Neural progenitor cell (in vitro differentiated cells): ENCODE measurements around the gene SPECC1L. TPM values are rescaled to one million over a fixed set of nuclear protein-coding genes. Genes with fewer than 3 reads are reported as not detected.
A peak's percentile ranks its signal among the peaks of the same experiment; 100 is the strongest.

Source experiments
- DNase-seq: peaks from one replicate; pipeline ENCODE4 v3.0.0-alpha.2; 2016; ENCODE audit warnings: low spot score
- H2AFZ ChIP-seq: fragments of 200-600 bp; sonication (generic); replicated peaks from 2 replicates; pipeline ENCODE4 v1.6.1; 2016; ENCODE audit warnings: antibody characterized with exemption
- H3F3A ChIP-seq: fragments of 200-600 bp; sonication (generic); 2 replicates; pipeline ENCODE4 v1.6.1; 2016; ENCODE audit warnings: antibody characterized with exemption, low read depth
- H3K27ac ChIP-seq: fragments of 200-600 bp; sonication (generic); 2 replicates; pipeline ENCODE4 v1.5.1; 2016; ENCODE audit warnings: mild to moderate bottlenecking
- H3K27me3 ChIP-seq: fragments of 200-600 bp; sonication (generic); 2 replicates; pipeline ENCODE4 v1.6.1; 2016; ENCODE audit warnings: mild to moderate bottlenecking, moderate library complexity
- H3K36me3 ChIP-seq: fragments of 200-600 bp; sonication (generic); 2 replicates; pipeline ENCODE4 v1.5.1; 2016
- H3K4me1 ChIP-seq: fragments of 200-600 bp; sonication (generic); 2 replicates; pipeline ENCODE4 v1.6.1; 2016; ENCODE audit warnings: mixed run types
- H3K4me2 ChIP-seq: fragments of 200-600 bp; sonication (generic); 2 replicates; pipeline ENCODE4 v1.6.1; 2016
- H3K4me3 ChIP-seq: fragments of 200-600 bp; sonication (generic); 2 replicates; pipeline ENCODE4 v1.5.1; 2016
- H3K79me2 ChIP-seq: fragments of 200-600 bp; sonication (generic); 2 replicates; pipeline ENCODE4 v1.6.1; 2016; ENCODE audit warnings: low read depth
- H3K9ac ChIP-seq: fragments of 200-600 bp; sonication (generic); 2 replicates; pipeline ENCODE4 v1.6.1; 2016
- H3K9me3 ChIP-seq: fragments of 200-600 bp; sonication (generic); 2 replicates; pipeline ENCODE4 v1.5.1; 2016; ENCODE audit warnings: low read depth
- H4K20me1 ChIP-seq: fragments of 200-600 bp; sonication (generic); 2 replicates; pipeline ENCODE4 v1.6.1; 2016; ENCODE audit warnings: low read depth
- H3K27ac Mint-ChIP-seq: 3 replicates; pipeline ENCODE4 v1.8.0; 2021; ENCODE audit warnings: mixed read lengths
- H3K27me3 Mint-ChIP-seq: 2 replicates; pipeline ENCODE4 v1.8.0; 2022; ENCODE audit warnings: low read depth, mild to moderate bottlenecking, inconsistent platforms, moderate library complexity, mixed read lengths; ENCODE audit not compliant: insufficient read depth
- H3K36me3 Mint-ChIP-seq: 3 replicates; pipeline ENCODE4 v1.8.0; 2021; ENCODE audit warnings: mixed read lengths
- H3K4me1 Mint-ChIP-seq: 3 replicates; pipeline ENCODE4 v1.8.0; 2021; ENCODE audit warnings: mixed read lengths
- H3K4me3 Mint-ChIP-seq: 3 replicates; pipeline ENCODE4 v1.8.0; 2021; ENCODE audit warnings: mild to moderate bottlenecking, moderate library complexity, mixed read lengths
- H3K9me3 Mint-ChIP-seq: 3 replicates; pipeline ENCODE4 v1.8.0; 2020; ENCODE audit warnings: mixed read lengths
- CTCF ChIP-seq: fragments of 200-600 bp; sonication (generic); IDR thresholded peaks from 2 replicates; pipeline ENCODE4 v1.5.1; 2017; ENCODE audit warnings: antibody characterized with exemption, mild to moderate bottlenecking
- EZH2 ChIP-seq: fragments of 200-600 bp; sonication (generic); IDR thresholded peaks from 2 replicates; pipeline ENCODE4 v1.6.1; 2017; ENCODE audit warnings: antibody characterized with exemption, mild to moderate bottlenecking, moderate library complexity
- EZH2phosphoT487 ChIP-seq: fragments of 200-600 bp; sonication (generic); IDR thresholded peaks from 2 replicates; pipeline ENCODE4 v1.6.1; 2017; ENCODE audit warnings: antibody characterized with exemption
- total RNA-seq: library from RNA; depleted of rRNA; stranded (reverse); fragments of >200 nt; gene quantifications from 2 replicates; pipeline ENCODE4 v1.2.3, GENCODE V29; 2015; ENCODE audit warnings: low replicate concordance

SPECC1L gene
- total RNA-seq, 1 donor from 2014 or later = 48.9 TPM

- Mint-ChIP-seq H3K9me3 (no peaks in the 10 kb centered on the region), H3K4me3 (no peak overlapping the region), H3K27ac (peak overlapping the region; percentile 39), H3K4me1 (peaks cover 37% of the 10 kb centered on the region), H3K27me3 (peaks cover 3% of the 10 kb centered on the region), H3K36me3 (peaks cover 20% of the 10 kb centered on the region)
- H3K36me3 ChIP-seq = no peaks in the 10 kb centered on the region
- H3K27me3 ChIP-seq = no peaks in the 10 kb centered on the region
- H3K4me2 ChIP-seq = peak overlapping the region; percentile 56
- H4K20me1 ChIP-seq = peaks cover 76% of the 10 kb centered on the region
- no peak overlapping the region for H3K9ac ChIP-seq
- no peak overlapping the region for H2AFZ ChIP-seq
- no peaks in the 10 kb centered on the region for H3K9me3 ChIP-seq
- peaks cover 88% of the 10 kb centered on the region for H3K79me2 ChIP-seq
- peaks cover 17% of the 10 kb centered on the region for H3F3A ChIP-seq
- TF ChIP-seq CTCF (no peak), EZH2phosphoT487 (no peak), EZH2 (no peak)
- no peak for DNase-seq
- H3K4me1 ChIP-seq = peaks cover 16% of the 10 kb centered on the region
- H3K27ac ChIP-seq = peak overlapping the region; percentile 4
- H3K4me3 ChIP-seq = no peak overlapping the region
Observed at GRCh38 chr22:24289114-24289513, 18.5 kb downstream of the SPECC1L start.

- no peaks in the 10 kb centered on the region for H3K36me3 ChIP-seq
- peak overlapping the region; percentile 56 for H3K4me2 ChIP-seq
- H3K27me3 ChIP-seq = no peaks in the 10 kb centered on the region
- Mint-ChIP-seq H3K36me3 (peaks cover 17% of the 10 kb centered on the region), H3K27ac (peak overlapping the region; percentile 11), H3K27me3 (peaks cover 3% of the 10 kb centered on the region), H3K4me1 (peaks cover 34% of the 10 kb centered on the region), H3K4me3 (no peak overlapping the region), H3K9me3 (no peaks in the 10 kb centered on the region)
- H4K20me1 ChIP-seq = peaks cover 71% of the 10 kb centered on the region
- no peak overlapping the region for H2AFZ ChIP-seq
- peaks cover 15% of the 10 kb centered on the region for H3K4me1 ChIP-seq
- no peaks in the 10 kb centered on the region for H3K9me3 ChIP-seq
- TF ChIP-seq EZH2phosphoT487 = no peak
- no peak for TF ChIP-seq EZH2
- TF ChIP-seq CTCF = no peak
- H3K79me2 ChIP-seq = peaks cover 88% of the 10 kb centered on the region
- peak; percentile 54 for DNase-seq
- no peak overlapping the region for H3K9ac ChIP-seq
- H3K4me3 ChIP-seq = no peak overlapping the region
- H3F3A ChIP-seq = peaks cover 17% of the 10 kb centered on the region
- peak overlapping the region; percentile 4 for H3K27ac ChIP-seq
Observed at GRCh38 chr22:24289741-24290163, 19.1 kb downstream of the SPECC1L start.

GRCh38 chr22:24290459-24290858, 19.8 kb downstream of the SPECC1L start:
- H3K27ac Mint-ChIP-seq = no peak overlapping the region

More at GRCh38 chr22:24290459-24290858, 19.8 kb downstream of the SPECC1L start:
- H3F3A ChIP-seq = peaks cover 17% of the 10 kb centered on the region
- peaks cover 17% of the 10 kb centered on the region for H3K36me3 Mint-ChIP-seq
- H3K4me1 Mint-ChIP-seq = peaks cover 28% of the 10 kb centered on the region
- no peaks in the 10 kb centered on the region for H3K36me3 ChIP-seq
- H2AFZ ChIP-seq = no peak overlapping the region
- peak overlapping the region; percentile 56 for H3K4me2 ChIP-seq
- H3K27me3 ChIP-seq = no peaks in the 10 kb centered on the region
- H4K20me1 ChIP-seq = peaks cover 64% of the 10 kb centered on the region
- H3K9me3 ChIP-seq = no peaks in the 10 kb centered on the region
- H3K4me3 ChIP-seq = no peak overlapping the region
- DNase-seq = no peak
- peaks cover 84% of the 10 kb centered on the region for H3K79me2 ChIP-seq
- peak overlapping the region; percentile 4 for H3K27ac ChIP-seq
- no peak overlapping the region for H3K4me3 Mint-ChIP-seq
- no peak overlapping the region for H3K9ac ChIP-seq
- TF ChIP-seq EZH2 (no peak), CTCF (no peak), EZH2phosphoT487 (no peak)
- peaks cover 15% of the 10 kb centered on the region for H3K4me1 ChIP-seq
- H3K27me3 Mint-ChIP-seq = peaks cover 3% of the 10 kb centered on the region
- H3K9me3 Mint-ChIP-seq = no peaks in the 10 kb centered on the region
